Putamen (tissue), 1 donor: Measurements from ENCODE around the gene ZNF268.

Source experiments
- DNase-seq: peaks from one replicate; pipeline ENCODE4 v3.0.0-alpha.2; 2016; ENCODE audit warnings: low spot score

ZNF268 gene

GRCh38 chr12:133181238-133181959, at the start of gene ZNF268:
TSS of gene ZNF268 (plus strand) at chr12:133181495. CDS start at chr12:133181998, 503 bp downstream.
- peak; percentile 85 for DNase-seq

GRCh38 chr12:133135747-133136146, 45.5 kb upstream of the ZNF268 start:
- DNase-seq: no peak

GRCh38 chr12:133145981-133146380, 35.3 kb upstream of the ZNF268 start:
- DNase-seq: no peak

- DNase-seq: no peak
These were observed 25.1 kb upstream of the ZNF268 start for GRCh38 chr12:133156125-133156690.

- DNase-seq: no peak
These were observed 15.5 kb upstream of the ZNF268 start for GRCh38 chr12:133165776-133166175.

GRCh38 chr12:133172491-133172890, 8.8 kb upstream of the ZNF268 start:
- DNase-seq: no peak

- DNase-seq: no peak
These were observed 6.4 kb upstream of the ZNF268 start for GRCh38 chr12:133174901-133175300.

- no peak for DNase-seq
These were observed 626 bp upstream of the ZNF268 start for GRCh38 chr12:133180669-133181068.

GRCh38 chr12:133190176-133190575, 8.9 kb downstream of the ZNF268 start:
- DNase-seq: no peak

GRCh38 chr12:133192847-133193246, 11.6 kb downstream of the ZNF268 start:
- no peak for DNase-seq

- no peak for DNase-seq
These were observed 20.6 kb downstream of the ZNF268 start for GRCh38 chr12:133201888-133202287.

- no peak for DNase-seq
These were observed 21.4 kb downstream of the ZNF268 start for GRCh38 chr12:133202493-133203343.

GRCh38 chr12:133203344-133204263, 22.3 kb downstream of the ZNF268 start:
- DNase-seq: no peak

GRCh38 chr12:133204264-133204603, 22.9 kb downstream of the ZNF268 start:
- no peak for DNase-seq

GRCh38 chr12:133206390-133206789, 25.1 kb downstream of the ZNF268 start:
- DNase-seq: no peak

GRCh38 chr12:133215724-133216123, 34.4 kb downstream of the ZNF268 start:
- DNase-seq: no peak

- DNase-seq: no peak
These were observed 35.9 kb downstream of the ZNF268 start for GRCh38 chr12:133217219-133217618.

GRCh38 chr12:133220521-133220920, 39.2 kb downstream of the ZNF268 start:
- DNase-seq: no peak

- no peak for DNase-seq
These were observed 39.9 kb downstream of the ZNF268 start for GRCh38 chr12:133221241-133221640.

- DNase-seq: no peak
These were observed 40.9 kb downstream of the ZNF268 start for GRCh38 chr12:133222211-133222610.

- DNase-seq: no peak
These were observed 44.2 kb downstream of the ZNF268 start for GRCh38 chr12:133225527-133225926.

GRCh38 chr12:133226690-133227089, 45.4 kb downstream of the ZNF268 start:
- no peak for DNase-seq
